K562 (cell line): ENCODE results near the gene HLA-E. TPM values are rescaled to one million over a fixed set of nuclear protein-coding genes. Genes with fewer than 3 reads are reported as not detected.

ENCODE experiments used
- ATAC-seq: fragments of 200-7000 bp; cut with Tn5 transposase; 3 replicates; pipeline ENCODE4 v1.9.1; 2020; ENCODE audit warnings: moderate library complexity
- BruUV-seq: library from RNA; stranded (reverse); fragments of 400-500 nt; replicated peaks from 2 replicates; lab custom pipeline; 2021; lab: Mats Ljungman, UMichigan
- CTCF ChIA-PET: fragments of 300-600 bp; formaldehyde crosslinking; extraction: SDS; loops from one replicate; lab custom pipeline; 2021; ENCODE audit warnings: low intra/inter-chr PET ratio; lab: Yijun Ruan, JAX
- POLR2A ChIA-PET: fragments of 300-600, 350-650 bp; sonication (Branson Sonifier 250); formaldehyde crosslinking; extraction: SDS; loops from one replicate; lab custom pipeline; 2021; ENCODE audit warnings: antibody characterized with exemption, inconsistent platforms; lab: Yijun Ruan, JAX
- DNase-seq, 4 experiments: peaks; one replicate each; pipeline versions ENCODE4 v3.0.0 to v3.0.0-alpha.2; 2011 to 2018; ENCODE audit warnings: low spot score in 3 of 4, mixed read lengths in 3 of 4; ENCODE audit errors: extremely low read depth in 1 of 4
- FAIRE-seq: peaks from 2 replicates; lab custom pipeline; 2011; peaks lifted over from hg19 to GRCh38; lab: Jason Lieb, UNC
- H2AFZ ChIP-seq: 2 replicates; pipeline ENCODE4 v1.6.0; 2011; ENCODE audit warnings: low read depth, low read length, control low read depth, inconsistent platforms
- H3K27ac ChIP-seq: fragments of 200-600 bp; 3 replicates; pipeline ENCODE4 v1.8.0; 2011; ENCODE audit warnings: low read depth, mild to moderate bottlenecking, control low read depth, inconsistent platforms, low read length, moderate library complexity, mixed read lengths; ENCODE audit errors: extremely low read depth
- H3K27me3 ChIP-seq, 2 experiments: fragments of 300-600 bp in 1 of 2; 2 replicates in 1 of 2; 3 replicates in 1 of 2; pipeline versions ENCODE4 v1.6.0 to v1.8.0; 2011; ENCODE audit warnings: inconsistent platforms in 2 of 2, low read length in 2 of 2, mild to moderate bottlenecking in 1 of 2, mixed read lengths in 1 of 2, moderate library complexity in 1 of 2; ENCODE audit not compliant: control insufficient read depth in 2 of 2, insufficient read depth in 2 of 2
- H3K36me3 ChIP-seq: fragments of 300-600 bp; 3 replicates; pipeline ENCODE4 v1.8.0; 2011; ENCODE audit warnings: mild to moderate bottlenecking, low read length, inconsistent platforms; ENCODE audit not compliant: control insufficient read depth, insufficient read depth
- H3K4me1 ChIP-seq, 2 experiments: fragments of 200-600 bp in 1 of 2; replicated peaks in 1 of 2; 2 replicates in 1 of 2; 3 replicates in 1 of 2; pipeline versions ENCODE4 v1.5.1 to v1.8.0; 2011; ENCODE audit warnings: inconsistent platforms in 2 of 2, low read length in 2 of 2, mild to moderate bottlenecking in 1 of 2, mixed read lengths in 1 of 2, moderate library complexity in 1 of 2; ENCODE audit not compliant: control insufficient read depth in 2 of 2, insufficient read depth in 2 of 2
- H3K4me2 ChIP-seq: 2 replicates; pipeline ENCODE4 v1.6.1; 2011; ENCODE audit warnings: low read length, control low read depth, inconsistent platforms, mixed read lengths; ENCODE audit not compliant: insufficient read depth
- H3K4me3 ChIP-seq: fragments of 200-600 bp; sonication (generic), shearing (Covaris generic); 2 replicates; pipeline ENCODE4 v1.5.1; 2016; ENCODE audit warnings: control low read depth, inconsistent platforms
- H3K79me2 ChIP-seq: fragments of 200-600 bp; 3 replicates; pipeline ENCODE4 v1.8.0; 2011; ENCODE audit warnings: low read length, inconsistent platforms; ENCODE audit not compliant: control insufficient read depth, insufficient read depth
- H3K9ac ChIP-seq, 2 experiments: 2 replicates each; pipeline versions ENCODE4 v1.6.0 to v1.6.1; 2011; ENCODE audit warnings: low read depth in 2 of 2, low read length in 2 of 2, control low read depth in 1 of 2, inconsistent platforms in 1 of 2, mild to moderate bottlenecking in 1 of 2, mixed read lengths in 1 of 2; ENCODE audit not compliant: insufficient read depth in 1 of 2
- H3K9me1 ChIP-seq: one replicate; pipeline ENCODE4 v1.6.0; 2011; ENCODE audit warnings: inconsistent platforms, mild to moderate bottlenecking, low read length, moderate library complexity; ENCODE audit not compliant: control insufficient read depth, insufficient read depth
- H3K9me3 ChIP-seq: replicated peaks from 2 replicates; pipeline ENCODE4 v1.5.1; 2011; ENCODE audit warnings: low read depth, low read length, inconsistent platforms; ENCODE audit not compliant: control insufficient read depth, insufficient read depth
- H4K20me1 ChIP-seq: replicated peaks from 2 replicates; pipeline ENCODE4 v1.6.1; 2011; ENCODE audit warnings: low read length, inconsistent platforms, mixed read lengths; ENCODE audit not compliant: control insufficient read depth, insufficient read depth
- ARID4B ChIP-seq: sonication (generic); formaldehyde crosslinking; IDR thresholded peaks from 2 replicates; pipeline ENCODE4 v1.8.0; 2022; ENCODE audit warnings: mild to moderate bottlenecking, missing genetic modification reagents
- BHLHE40 ChIP-seq: IDR thresholded peaks from 2 replicates; pipeline ENCODE4 v1.6.1; 2011; ENCODE audit warnings: low read length, improper control_type of control experiment
- FIP1L1 ChIP-seq: fragments of 200-400 bp; formaldehyde crosslinking; IDR thresholded peaks from 2 replicates; pipeline ENCODE4 v1.6.1; 2018; ENCODE audit warnings: mild to moderate bottlenecking, low read depth, low read length; ENCODE audit not compliant: poor library complexity, severe bottlenecking
- HDAC1 ChIP-seq, 2 experiments: fragments of 450-650 bp; IDR thresholded peaks; 2 replicates each; pipeline ENCODE4 v1.6.1; 2016 to 2017; ENCODE audit warnings: inconsistent platforms in 1 of 2, mild to moderate bottlenecking in 1 of 2, moderate library complexity in 1 of 2
- HMG20B ChIP-seq: fragments of 250-450 bp; sonication (Bioruptor Pico); IDR thresholded peaks from 2 replicates; pipeline ENCODE4 v1.5.0; 2021; ENCODE audit warnings: mild to moderate bottlenecking
- NBN ChIP-seq: fragments of 450-650 bp; IDR thresholded peaks from 2 replicates; pipeline ENCODE4 v1.6.1; 2016; ENCODE audit warnings: low read depth, mild to moderate bottlenecking
- RBM17 ChIP-seq: fragments of 200-400 bp; formaldehyde crosslinking; IDR thresholded peaks from 2 replicates; pipeline ENCODE4 v1.6.1; 2017; ENCODE audit warnings: low read depth, mild to moderate bottlenecking, low read length, borderline replicate concordance
- ZBTB7A ChIP-seq: IDR thresholded peaks from 2 replicates; pipeline ENCODE4 v1.6.1; 2011; ENCODE audit warnings: low read depth, mild to moderate bottlenecking, low read length, moderate library complexity, borderline replicate concordance; ENCODE audit not compliant: control insufficient read depth
- ZNF41 ChIP-seq: fragments of 250-450 bp; sonication (Bioruptor Pico); conservative IDR thresholded peaks from 2 replicates; pipeline ENCODE4 v1.4.0; 2020; ENCODE audit warnings: mild to moderate bottlenecking
- WGBS: fragments of 100-300 bp; shearing (Covaris generic); methylation state at CpG from one replicate; pipeline ENCODE4 v1.1.6; 2016; ENCODE audit warnings: low coverage, mixed read lengths; ENCODE audit not compliant: insufficient coverage; ENCODE audit errors: missing lambda C conversion rate; 5-methylcytosine and 5-hydroxymethylcytosine counted together
- in situ Hi-C: fragments of 300-500 bp; cut with MboI; formaldehyde crosslinking; loops from 4 replicates; pipeline ENCODE4 v1.15.0; 2018; ENCODE audit warnings: inconsistent platforms, mixed read lengths
- intact Hi-C: fragments of 100-400 bp; cut with micrococcal nuclease; formaldehyde crosslinking; loops from 2 replicates; pipeline ENCODE4 v1.14.2; 2022
- polyA plus RNA-seq, 8 experiments: library from polyadenylated mRNA; depleted of rRNA in 4 of 8; stranded (reverse) in 5 of 8; unstranded in 3 of 8; fragments of >200 nt; fragmentation: Nextera tagmentation in 2 of 8; fragmentation: Illumina TruSeq in 1 of 8; extraction: Ambion mirVana in 2 of 8; extraction: Trizol in 1 of 8; gene quantifications; 2 replicates each; pipeline versions ENCODE4 v1.2.1 to v1.2.3, GENCODE V29; 2011 to 2014; ENCODE audit warnings: inconsistent platforms in 1 of 8, missing spikeins in 1 of 8
- total RNA-seq, 7 experiments: library from RNA; depleted of rRNA in 6 of 7; stranded (reverse); fragments of >200 nt in 6 of 7; fragmentation: Illumina TruSeq in 2 of 7; extraction: Trizol in 2 of 7; gene quantifications; 2 replicates each; pipeline versions ENCODE4 v1.2.1 to v1.2.3, GENCODE V29; 2011 to 2021; ENCODE audit warnings: low replicate concordance in 1 of 7
- TF ChIP-seq, protein P1 (sequence below): IDR thresholded peaks from 2 replicates; pipeline ENCODE4 v1.6.1; 2011; ENCODE audit warnings: borderline replicate concordance, low read depth, mild to moderate bottlenecking, moderate library complexity, low read length; ENCODE audit not compliant: insufficient read depth, poor library complexity, severe bottlenecking

The HLA-E gene
- total and polyA plus RNA-seq, 9 of the 15 experiments (the other 6 are each of a cell fraction or from before 2014, with no cell fraction given) = 3.2 to 39.9 (median 26.8) TPM

GRCh38 chr6:30452736-30453507 lies 36.4 kb upstream of the HLA-E start (continued):
- TF ChIP-seq HMG20B (CRISPR knock-in tag) (no peak), FIP1L1 (no peak), ZNF41 (CRISPR knock-in tag) (no peak), RBM17 (no peak)

- intact Hi-C loops = loop anchor here (1.0 to 5.0 kb wide), 3 partner anchors 42 to 216 kb away; no protein-coding TSS in a partner anchor
- H3K36me3 ChIP-seq = no peaks in the 10 kb centered on the region
- no TSS peak for BruUV-seq
- 7% methylated on average over 21 of the region's 26 CpGs for WGBS
- H3K9ac ChIP-seq = no peak overlapping the region; a peak in 1 of 4 replicates
- no peak overlapping the region for H3K4me3 ChIP-seq
- H3K9me1 ChIP-seq = no peaks in the 10 kb centered on the region
- ChIA-PET POLR2A (interaction anchor here (0.9 to 1.6 kb wide), 2 partner anchors 10 to 14 kb away, joined by 3 read pairs; no protein-coding TSS in a partner anchor), CTCF (interaction anchor here (0.7 to 1.7 kb wide), 2 partner anchors 91 to 630 kb away, joined by 3 to 6 read pairs; no protein-coding TSS in a partner anchor)
- H3K4me2 ChIP-seq = no peak overlapping the region
- no peak overlapping the region for H3K27ac ChIP-seq
- H4K20me1 ChIP-seq = no peaks in the 10 kb centered on the region; the same call in 1 of the 2 replicates
- peak overlapping the region; percentile 46; the same call in 1 of the 2 replicates for H2AFZ ChIP-seq
- no peaks in the 10 kb centered on the region for H3K9me3 ChIP-seq
- ATAC-seq = peak; percentile 99
- peak; percentile 96 to 98 (median 97) for DNase-seq
- peak; percentile 97 for FAIRE-seq
- peaks cover 50 to 61% of the 10 kb centered on the region in 2 experiments for H3K27me3 ChIP-seq
- peaks cover 0 to 20% of the 10 kb centered on the region in 2 experiments; a peak in 2 of 5 replicates for H3K4me1 ChIP-seq
- in situ Hi-C loops = no loop called here
- H3K79me2 ChIP-seq = no peaks in the 10 kb centered on the region
- TF ChIP-seq, protein P1, sequence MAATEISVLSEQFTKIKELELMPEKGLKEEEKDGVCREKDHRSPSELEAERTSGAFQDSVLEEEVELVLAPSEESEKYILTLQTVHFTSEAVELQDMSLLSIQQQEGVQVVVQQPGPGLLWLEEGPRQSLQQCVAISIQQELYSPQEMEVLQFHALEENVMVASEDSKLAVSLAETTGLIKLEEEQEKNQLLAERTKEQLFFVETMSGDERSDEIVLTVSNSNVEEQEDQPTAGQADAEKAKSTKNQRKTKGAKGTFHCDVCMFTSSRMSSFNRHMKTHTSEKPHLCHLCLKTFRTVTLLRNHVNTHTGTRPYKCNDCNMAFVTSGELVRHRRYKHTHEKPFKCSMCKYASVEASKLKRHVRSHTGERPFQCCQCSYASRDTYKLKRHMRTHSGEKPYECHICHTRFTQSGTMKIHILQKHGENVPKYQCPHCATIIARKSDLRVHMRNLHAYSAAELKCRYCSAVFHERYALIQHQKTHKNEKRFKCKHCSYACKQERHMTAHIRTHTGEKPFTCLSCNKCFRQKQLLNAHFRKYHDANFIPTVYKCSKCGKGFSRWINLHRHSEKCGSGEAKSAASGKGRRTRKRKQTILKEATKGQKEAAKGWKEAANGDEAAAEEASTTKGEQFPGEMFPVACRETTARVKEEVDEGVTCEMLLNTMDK = peak; percentile 80
- TF ChIP-seq ZBTB7A = peak; percentile 83
- no peak for TF ChIP-seq HDAC1 (IDR thresholded peaks at IDR 0.05)
- no peak for TF ChIP-seq ARID4B
- TF ChIP-seq BHLHE40 = peak; percentile 50; the same call in 1 of the 2 replicates
- 0 out of 2 replicates have a peak, but pooled peaks have one; percentile 57 for TF ChIP-seq NBN
These were observed 35.7 kb upstream of the HLA-E start for GRCh38 chr6:30453508-30454116.
